Kidney (tissue), 14 donors: ENCODE results near the gene ITPK1. TPM values are rescaled to one million over a fixed set of nuclear protein-coding genes. Genes with fewer than 3 reads are reported as not detected.

Experiments used
- DNase-seq, 5 donors: peaks; one replicate each; pipeline ENCODE4 v3.0.0-alpha.2; 2013 to 2020
- FAIRE-seq: peaks from 2 replicates; lab custom pipeline; 2012; peaks lifted over from hg19 to GRCh38; lab: Jason Lieb, UNC
- H3K27ac ChIP-seq, 2 donors: one replicate each; pipeline ENCODE4 v1.7.0; 2013; ENCODE audit warnings: low read depth in 2 of 2, low read length in 2 of 2, inconsistent platforms in 1 of 2
- H3K27me3 ChIP-seq: one replicate; pipeline ENCODE4 v1.7.1; 2013; ENCODE audit warnings: low read length, inconsistent platforms; ENCODE audit not compliant: control insufficient read depth, insufficient read depth
- H3K36me3 ChIP-seq, 3 donors: one replicate each; pipeline versions ENCODE4 v1.7.0 to v1.7.1; 2013; ENCODE audit warnings: low read length in 3 of 3, control low read depth in 1 of 3, inconsistent platforms in 1 of 3; ENCODE audit not compliant: insufficient read depth in 3 of 3, control insufficient read depth in 2 of 3
- H3K4me1 ChIP-seq, 3 donors: one replicate each; pipeline versions ENCODE4 v1.7.0 to v1.7.1; 2013; ENCODE audit warnings: low read length in 3 of 3, inconsistent platforms in 1 of 3, low read depth in 1 of 3; ENCODE audit not compliant: control insufficient read depth in 2 of 3, insufficient read depth in 2 of 3
- H3K4me3 ChIP-seq, 3 donors: one replicate each; pipeline versions ENCODE4 v1.7.0 to v1.8.1; 2013; ENCODE audit warnings: low read length in 3 of 3, control low read depth in 1 of 3, inconsistent platforms in 1 of 3
- H3K9ac ChIP-seq, 3 donors: one replicate each; pipeline versions ENCODE4 v1.7.0 to v1.7.1; 2013; ENCODE audit warnings: low read length in 3 of 3, control low read depth in 1 of 3, inconsistent platforms in 1 of 3
- H3K9me3 ChIP-seq, 3 donors: one replicate each; pipeline versions ENCODE4 v1.7.0 to v1.7.1; 2013; ENCODE audit warnings: low read length in 3 of 3, control low read depth in 1 of 3, inconsistent platforms in 1 of 3; ENCODE audit not compliant: control insufficient read depth in 2 of 3, insufficient read depth in 1 of 3
- CTCF ChIP-seq: IDR thresholded peaks from 3 replicates; pipeline ENCODE4 v1.5.1; 2012; ENCODE audit warnings: mild to moderate bottlenecking, moderate library complexity, borderline replicate concordance; ENCODE audit not compliant: insufficient read depth; ENCODE audit errors: extremely low read depth
- intact Hi-C: fragments of 100-400 bp; cut with DNase I; formaldehyde crosslinking; loops from one replicate; pipeline ENCODE4 v1.11.1; 2022
- polyA plus RNA-seq: library from polyadenylated mRNA; stranded (reverse); fragments of 350-450 nt; fragmentation: Illumina TruSeq; extraction: RNeasy Lipid Tissue Mini Kit (QIAGEN cat#74804); gene quantifications from one replicate; pipeline ENCODE4 v1.2.3, GENCODE V29; 2014; ENCODE audit warnings: low read depth, low replicate concordance; ENCODE audit not compliant: insufficient read depth
- total RNA-seq: library from RNA; stranded (reverse); fragmentation: NEBNext Ultra II Directional; extraction: Animal tissue kit (Norgen Biotek cat#: 25700); gene quantifications from one replicate; pipeline ENCODE4 v1.2.1, GENCODE V29; 2021
- donor health status: control.
- donor health status: control.
- donor health status: control.
- donor health status: control.
- donor health status: control.
- donor health status: DM: yes; HTN: yes; CAD: no.
- donor health status: Normal renal cell carcinoma (clear cell type).

The ITPK1 gene
- total and polyA plus RNA-seq, 2 donors from 2014 or later = 43.6 to 92.0 TPM

- TF ChIP-seq CTCF = no peak
- FAIRE-seq (no peak), DNase-seq (peak in 1 of 5 donors; percentile 26)
- peaks cover 0 to 26% (median 13%) of the 10 kb centered on the region in 3 donors for H3K36me3 ChIP-seq
- H3K4me3 ChIP-seq = no peak overlapping the region
- intact Hi-C loops = no loop called here
- H3K27me3 ChIP-seq = no peaks in the 10 kb centered on the region
- no peaks in the 10 kb centered on the region for H3K9me3 ChIP-seq
- H3K9ac ChIP-seq = no peak overlapping the region
- no peak overlapping the region for H3K27ac ChIP-seq
- H3K4me1 ChIP-seq = peaks cover 0 to 21% (median 15%) of the 10 kb centered on the region in 3 donors
Observed at GRCh38 chr14:92961567-92961855, 154.2 kb downstream of the ITPK1 start.

DNA sequence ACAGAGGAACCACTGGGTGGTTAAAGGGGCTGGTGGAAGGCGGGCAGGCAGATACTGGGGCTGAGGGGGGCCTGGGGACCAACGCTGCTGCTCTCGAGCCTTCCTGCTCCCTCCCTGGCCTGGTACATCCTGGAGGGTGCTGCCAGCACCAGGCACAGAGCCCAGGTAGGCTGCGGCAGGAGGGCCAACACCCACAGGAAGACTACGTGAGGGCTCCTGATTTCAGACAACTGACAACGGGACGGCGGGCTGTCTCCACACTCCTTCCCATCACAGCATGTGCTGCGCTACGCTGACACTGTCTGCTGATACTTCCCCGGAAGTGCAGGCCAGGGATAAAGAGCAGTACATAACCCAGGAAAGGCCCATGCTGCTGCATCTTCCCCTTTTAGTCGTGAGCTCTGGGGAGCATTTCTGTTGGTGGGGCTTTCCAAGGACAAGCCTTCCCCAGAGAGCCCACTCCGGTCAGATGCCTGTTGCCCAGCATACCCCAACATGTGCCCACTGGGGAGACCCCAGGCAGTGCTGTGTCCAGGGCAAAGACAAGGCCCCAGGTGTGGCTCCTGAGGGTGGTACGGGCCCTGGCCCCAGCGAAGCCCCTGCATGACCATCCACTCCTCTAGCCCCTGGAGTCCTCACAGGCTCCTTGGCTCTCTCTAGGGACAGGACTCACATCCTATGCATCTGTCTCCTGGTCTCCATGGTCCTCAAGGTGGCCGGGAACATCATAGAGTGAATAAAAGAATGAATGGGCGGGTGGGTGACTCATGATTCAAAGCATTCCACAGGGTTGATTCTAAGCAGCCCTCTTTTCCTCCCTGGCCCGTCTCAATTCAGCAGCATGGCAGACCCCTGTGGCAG lies 154.8 kb downstream of the ITPK1 start:
- H3K27ac ChIP-seq = no peak overlapping the region
- DNase-seq (peak in 1 of 5 donors; percentile 41), FAIRE-seq (no peak)
- H3K4me1 ChIP-seq = peaks cover 0 to 21% (median 15%) of the 10 kb centered on the region in 3 donors
- H3K4me3 ChIP-seq = no peak overlapping the region
- no peak overlapping the region for H3K9ac ChIP-seq
- peaks cover 0 to 31% (median 13%) of the 10 kb centered on the region in 3 donors for H3K36me3 ChIP-seq
- no peaks in the 10 kb centered on the region for H3K27me3 ChIP-seq
- intact Hi-C loops = no loop called here
- no peak for TF ChIP-seq CTCF
- H3K9me3 ChIP-seq = no peaks in the 10 kb centered on the region

GRCh38 chr14:92959761-92960680 lies 155.7 kb downstream of the ITPK1 start:
- TF ChIP-seq CTCF = no peak
- DNase-seq (peak; percentile 36 to 67 (median 62)), FAIRE-seq (no peak)
- no peaks in the 10 kb centered on the region for H3K27me3 ChIP-seq
- no peak overlapping the region for H3K4me3 ChIP-seq
- peaks cover 0 to 31% (median 20%) of the 10 kb centered on the region in 3 donors for H3K36me3 ChIP-seq
- H3K4me1 ChIP-seq = peaks cover 0 to 18% (median 11%) of the 10 kb centered on the region in 3 donors
- intact Hi-C loops = loop anchor here (10.0 kb wide), 1 partner anchor 175 kb away; no protein-coding TSS in a partner anchor
- no peak overlapping the region for H3K27ac ChIP-seq
- H3K9ac ChIP-seq = no peak overlapping the region
- H3K9me3 ChIP-seq = no peaks in the 10 kb centered on the region
